T-helper 17 cell (primary cell): ENCODE measurements around the gene KMT2E. TPM values are rescaled to one million over a fixed set of nuclear protein-coding genes. Genes with fewer than 3 reads are reported as not detected.
"Not testable (repeated sequence)": the region's sequence is repeated elsewhere in the genome, so short reads cannot be mapped to it uniquely, and the experiment has no call there.

ENCODE experiments used
- ATAC-seq: fragments of 150-1000 bp; cut with Tn5 transposase; 2 replicates; pipeline ENCODE4 v1.10.0; 2021; ENCODE audit warnings: mild to moderate bottlenecking, moderate library complexity
- DNase-seq, 3 donors: peaks; one replicate each; pipeline versions ENCODE4 v3.0.0 to v3.0.0-alpha.2; 2020 to 2021
- H3K9me3 ChIP-seq: one replicate; pipeline ENCODE4 v1.7.0; 2013; ENCODE audit warnings: low read length, mild to moderate bottlenecking; ENCODE audit not compliant: control insufficient read depth, poor library complexity, severe bottlenecking
- H3K27ac Mint-ChIP-seq: one replicate; pipeline ENCODE4 v1.8.0; 2022; ENCODE audit warnings: mild to moderate bottlenecking, moderate library complexity, mixed read lengths
- H3K27me3 Mint-ChIP-seq: one replicate; pipeline ENCODE4 v1.8.0; 2022; ENCODE audit warnings: mixed read lengths
- H3K36me3 Mint-ChIP-seq: one replicate; pipeline ENCODE4 v1.8.0; 2022; ENCODE audit warnings: low read depth, mixed read lengths
- H3K4me1 Mint-ChIP-seq: one replicate; pipeline ENCODE4 v1.8.0; 2022; ENCODE audit warnings: mild to moderate bottlenecking, mixed read lengths
- H3K4me3 Mint-ChIP-seq: one replicate; pipeline ENCODE4 v1.8.0; 2022; ENCODE audit warnings: mild to moderate bottlenecking, moderate library complexity, mixed read lengths
- total RNA-seq, 4 donors: library from RNA in 2 of 4; stranded (reverse) in 2 of 4; gene quantifications; one replicate each; pipeline ENCODE4 v1.2.3 and lab custom pipeline; 2022 to 2026

The KMT2E gene
- total RNA-seq (100 to 1,000 TPM; 285 to 301 TPM), total RNA-seq (lab: John Stamatoyannopoulos, UW) (183 to 365 reads per million in 2 donors)

DNA sequence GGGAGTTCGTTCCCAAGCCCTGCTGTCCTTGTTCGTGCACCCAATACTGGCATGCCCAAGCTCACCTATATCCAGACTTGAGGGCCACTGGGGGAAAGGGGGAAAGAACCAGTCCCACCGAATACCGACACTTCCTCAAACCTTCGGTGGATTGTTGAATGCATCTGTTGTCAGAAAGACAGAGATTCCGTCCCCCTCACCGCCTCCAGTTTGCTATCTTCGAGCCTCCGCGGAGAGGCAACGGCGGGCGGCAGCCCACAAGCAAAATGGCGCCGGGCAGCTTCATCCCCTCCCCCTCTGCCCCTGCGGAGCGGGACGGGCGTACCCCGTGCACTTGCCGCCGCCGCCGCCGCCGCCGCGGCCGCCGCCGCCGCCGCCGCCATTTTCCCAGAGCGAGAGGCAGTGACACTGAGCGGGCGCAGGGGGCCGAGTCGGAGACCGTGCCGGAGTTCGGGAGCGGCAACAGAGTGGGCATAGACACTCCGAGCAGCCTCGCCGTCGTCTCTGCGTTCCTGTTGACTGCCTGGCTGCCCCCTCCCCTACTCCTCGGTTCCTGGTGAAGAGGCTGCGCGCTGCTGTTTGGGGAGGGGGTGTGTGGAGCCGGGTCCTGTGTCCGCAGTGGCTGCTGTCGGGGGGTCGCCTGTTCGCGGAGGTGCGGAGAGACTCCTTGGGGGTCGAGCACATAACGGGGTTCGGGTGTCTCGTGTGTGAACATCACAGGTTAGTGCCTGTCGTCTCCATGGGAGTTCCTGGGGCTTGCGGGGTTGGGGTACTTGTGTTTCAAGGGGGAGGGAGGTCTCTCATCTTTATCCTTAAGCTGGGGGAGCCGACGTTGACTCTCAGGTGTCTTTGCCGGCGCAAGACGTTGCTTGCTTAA is at the start of gene KMT2E:
Gene KMT2E, plus strand, starts transcription at position 390 of the 877 bp plus-strand sequence. CDS start 26,748 bp downstream, outside the sequence.
- no peaks in the 10 kb centered on the region for H3K9me3 ChIP-seq
- H3K4me3 Mint-ChIP-seq: peak within 1 kb of the TSS; percentile 98
- peaks cover 11% of the 10 kb centered on the region for H3K36me3 Mint-ChIP-seq
- H3K27me3 Mint-ChIP-seq: peaks cover 5% of the 10 kb centered on the region
- peak; percentile 38 for ATAC-seq
- peaks cover 47% of the 10 kb centered on the region for H3K4me1 Mint-ChIP-seq
- DNase-seq: peak; percentile 84 to 94 (median 87)
- peak within 1 kb of the TSS; percentile 100 for H3K27ac Mint-ChIP-seq

DNA sequence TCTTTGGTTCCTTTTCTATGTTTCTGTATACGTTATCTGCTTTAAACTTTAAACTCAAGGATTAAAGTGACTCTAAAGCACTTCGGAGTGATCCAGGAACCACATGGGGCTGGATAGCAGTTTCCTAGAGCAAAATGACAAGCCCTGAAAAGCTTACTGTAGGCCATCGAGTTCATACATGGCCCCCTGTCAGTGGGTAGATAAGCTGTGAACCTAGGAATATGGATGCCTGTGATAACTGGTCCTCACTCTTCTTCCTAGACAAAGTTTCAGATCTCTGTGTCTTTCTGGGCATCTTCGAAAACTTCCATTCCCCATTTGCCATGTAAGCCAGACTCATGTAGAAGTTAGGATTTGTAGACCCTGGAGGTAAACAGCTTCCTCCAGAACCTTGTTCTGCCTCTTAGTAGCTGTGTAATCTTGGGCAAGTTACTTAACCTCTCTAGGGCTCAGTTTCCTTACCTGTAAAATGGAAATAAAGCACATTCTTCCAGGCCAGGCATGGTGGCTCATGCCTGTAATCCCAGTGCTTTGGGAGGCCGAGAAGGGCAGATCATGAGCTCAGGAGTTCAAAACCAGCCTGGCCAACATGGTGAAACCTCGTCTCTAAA is 49.3 kb upstream of the KMT2E start:
- DNase-seq (no peak), ATAC-seq (no peak)
- peaks cover 7% of the 10 kb centered on the region for H3K4me1 Mint-ChIP-seq
- H3K4me3 Mint-ChIP-seq: no peak overlapping the region
- no peaks in the 10 kb centered on the region for H3K27me3 Mint-ChIP-seq
- H3K9me3 ChIP-seq: no peaks in the 10 kb centered on the region
- no peak overlapping the region for H3K27ac Mint-ChIP-seq
- H3K36me3 Mint-ChIP-seq: no peaks in the 10 kb centered on the region

- H3K4me1 Mint-ChIP-seq: peaks cover 5% of the 10 kb centered on the region
- H3K4me3 Mint-ChIP-seq: no peak overlapping the region
- no peaks in the 10 kb centered on the region for H3K9me3 ChIP-seq
- no peaks in the 10 kb centered on the region for H3K27me3 Mint-ChIP-seq
- H3K36me3 Mint-ChIP-seq: no peaks in the 10 kb centered on the region
- ATAC-seq: no peak
- no peak for DNase-seq
- no peak overlapping the region for H3K27ac Mint-ChIP-seq
Observed at GRCh38 chr7:104966022-104966421, 48.0 kb upstream of the KMT2E start.

DNA sequence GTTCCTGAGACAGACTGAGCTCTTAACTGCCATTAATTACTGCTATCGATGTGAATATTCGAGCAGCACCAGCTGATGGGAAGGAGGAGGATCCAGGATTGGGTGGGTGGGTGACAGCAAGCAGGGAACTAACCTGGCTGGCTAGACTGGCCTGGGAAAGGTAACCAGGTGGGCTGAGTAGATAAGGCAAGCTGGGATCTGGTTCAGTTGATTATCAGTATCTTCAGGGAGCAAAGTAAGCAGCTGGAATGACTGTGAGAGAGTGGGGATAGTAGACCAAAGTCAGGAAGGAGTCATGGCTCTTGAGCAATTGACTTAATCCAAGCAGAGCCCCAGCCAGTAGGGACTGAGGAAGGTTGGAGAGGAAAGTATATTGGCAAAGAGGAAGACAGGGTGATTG is 46.9 kb upstream of the KMT2E start:
- no peak for ATAC-seq
- H3K9me3 ChIP-seq: no peaks in the 10 kb centered on the region
- Mint-ChIP-seq H3K4me3 (no peak overlapping the region), H3K27me3 (no peaks in the 10 kb centered on the region), H3K27ac (no peak overlapping the region), H3K4me1 (peaks cover 5% of the 10 kb centered on the region), H3K36me3 (no peaks in the 10 kb centered on the region)
- no peak for DNase-seq

GRCh38 chr7:104967595-104967994 is 46.4 kb upstream of the KMT2E start:
- no peaks in the 10 kb centered on the region for H3K9me3 ChIP-seq
- peaks cover 4% of the 10 kb centered on the region for H3K4me1 Mint-ChIP-seq
- H3K4me3 Mint-ChIP-seq: no peak overlapping the region
- ATAC-seq (no peak), DNase-seq (no peak)
- no peaks in the 10 kb centered on the region for H3K36me3 Mint-ChIP-seq
- no peaks in the 10 kb centered on the region for H3K27me3 Mint-ChIP-seq
- peak overlapping the region; percentile 14 for H3K27ac Mint-ChIP-seq

- ATAC-seq: no peak
- no peaks in the 10 kb centered on the region for H3K36me3 Mint-ChIP-seq
Observed at GRCh38 chr7:104968648-104969047, 45.4 kb upstream of the KMT2E start.

GRCh38 chr7:104969183-104969582 is 44.8 kb upstream of the KMT2E start:
- Mint-ChIP-seq H3K27me3 (no peaks in the 10 kb centered on the region), H3K27ac (no peak overlapping the region), H3K36me3 (no peaks in the 10 kb centered on the region), H3K4me1 (no peaks in the 10 kb centered on the region), H3K4me3 (no peak overlapping the region)
- H3K9me3 ChIP-seq: no peaks in the 10 kb centered on the region
- no peak for ATAC-seq
- DNase-seq: no peak

More at GRCh38 chr7:104968648-104969047, 45.4 kb upstream of the KMT2E start:
- H3K4me1 Mint-ChIP-seq: no peaks in the 10 kb centered on the region
- no peaks in the 10 kb centered on the region for H3K27me3 Mint-ChIP-seq
- H3K9me3 ChIP-seq: no peaks in the 10 kb centered on the region
- no peak overlapping the region for H3K4me3 Mint-ChIP-seq
- DNase-seq: no peak
- H3K27ac Mint-ChIP-seq: no peak overlapping the region

- no peaks in the 10 kb centered on the region for H3K9me3 ChIP-seq
- no peak overlapping the region for H3K27ac Mint-ChIP-seq
- no peaks in the 10 kb centered on the region for H3K27me3 Mint-ChIP-seq
- no peaks in the 10 kb centered on the region for H3K4me1 Mint-ChIP-seq
- H3K36me3 Mint-ChIP-seq: no peaks in the 10 kb centered on the region
- ATAC-seq: no peak
- DNase-seq: no peak
- no peak overlapping the region for H3K4me3 Mint-ChIP-seq
Observed at GRCh38 chr7:104971290-104972071, 42.5 kb upstream of the KMT2E start.

DNA sequence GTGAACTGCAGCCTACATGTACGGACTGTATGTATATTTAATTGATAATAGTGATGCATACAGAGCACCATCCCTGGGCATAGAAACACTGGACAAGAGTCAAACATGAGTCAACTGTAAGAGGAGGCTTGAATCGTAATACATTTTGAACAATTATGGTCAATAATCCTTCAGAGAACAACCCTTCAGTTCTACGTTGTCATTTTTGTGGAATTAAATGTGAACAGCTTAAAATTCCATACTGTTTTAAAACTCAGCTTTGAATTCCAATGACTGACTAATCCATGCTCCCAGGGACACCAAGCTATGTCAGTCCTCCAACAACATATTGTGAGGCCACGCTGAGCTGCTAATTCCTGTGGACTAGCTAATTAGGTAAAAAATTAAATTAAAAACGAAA is 41.5 kb upstream of the KMT2E start:
- no peak overlapping the region for H3K4me3 Mint-ChIP-seq
- H3K27me3 Mint-ChIP-seq: no peaks in the 10 kb centered on the region
- no peaks in the 10 kb centered on the region for H3K9me3 ChIP-seq
- H3K36me3 Mint-ChIP-seq: no peaks in the 10 kb centered on the region
- ATAC-seq: no peak
- H3K4me1 Mint-ChIP-seq: no peaks in the 10 kb centered on the region
- H3K27ac Mint-ChIP-seq: no peak overlapping the region
- no peak for DNase-seq

DNA sequence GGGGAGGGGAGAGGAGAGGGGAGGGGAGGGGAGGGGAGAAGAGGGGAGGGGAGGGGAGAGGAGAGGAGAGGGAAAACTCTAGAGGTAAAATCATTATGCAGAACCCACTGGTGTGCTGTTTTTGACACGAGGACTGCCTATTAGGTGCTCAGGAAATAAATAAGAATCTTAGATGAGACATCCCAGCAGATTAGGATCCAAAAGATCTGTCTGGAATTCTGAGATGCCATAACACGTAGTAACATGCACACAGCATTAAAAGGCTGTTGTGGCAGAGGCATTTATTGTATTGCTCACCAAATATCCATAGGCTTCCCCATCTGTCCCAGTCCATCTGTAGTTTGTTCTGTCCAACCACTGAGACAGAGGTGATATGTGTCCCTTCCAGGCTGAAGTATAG is 40.8 kb upstream of the KMT2E start:
- H3K9me3 ChIP-seq: no peaks in the 10 kb centered on the region
- Mint-ChIP-seq H3K36me3 (no peaks in the 10 kb centered on the region), H3K27ac (no peak overlapping the region), H3K4me3 (no peak overlapping the region), H3K27me3 (no peaks in the 10 kb centered on the region), H3K4me1 (no peaks in the 10 kb centered on the region)
- DNase-seq (no peak), ATAC-seq (no peak)

DNA sequence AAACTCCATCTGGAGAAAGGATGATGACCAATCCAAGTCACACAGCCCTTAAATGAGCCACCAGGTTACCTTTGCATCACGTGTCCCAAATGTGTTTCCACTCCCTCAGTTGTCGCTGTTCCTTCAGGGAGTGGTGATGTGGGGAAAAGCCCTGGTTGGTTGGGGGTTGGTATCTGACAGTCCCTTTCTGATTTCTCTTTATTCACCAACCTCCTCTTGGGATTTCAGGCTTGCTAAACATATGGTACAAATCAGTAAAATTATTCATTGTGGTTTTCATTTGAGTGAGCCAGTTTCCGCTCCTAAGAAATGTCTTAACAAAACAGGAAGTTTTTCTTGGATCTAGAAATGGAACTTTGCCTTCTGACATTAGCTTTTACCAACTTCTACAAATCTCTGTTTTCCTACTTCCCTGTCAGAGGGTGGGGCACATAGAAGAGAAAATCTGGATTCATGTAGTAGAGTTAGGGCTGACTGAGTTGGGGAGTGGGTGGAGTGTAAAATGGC is 40.0 kb upstream of the KMT2E start:
- Mint-ChIP-seq H3K27me3 (no peaks in the 10 kb centered on the region), H3K36me3 (no peaks in the 10 kb centered on the region), H3K4me1 (no peaks in the 10 kb centered on the region), H3K27ac (peak overlapping the region; percentile 69), H3K4me3 (no peak overlapping the region)
- ATAC-seq (no peak), DNase-seq (no peak)
- H3K9me3 ChIP-seq: no peaks in the 10 kb centered on the region

- ATAC-seq, H3K27me3 Mint-ChIP-seq, H3K4me1 Mint-ChIP-seq, H3K9me3 ChIP-seq, DNase-seq, H3K27ac Mint-ChIP-seq, H3K4me3 Mint-ChIP-seq, H3K36me3 Mint-ChIP-seq: not testable (repeated sequence)
Observed at GRCh38 chr7:104975553-104975952, 38.5 kb upstream of the KMT2E start.
